ENCODE data around the gene RNF222.

DNA sequence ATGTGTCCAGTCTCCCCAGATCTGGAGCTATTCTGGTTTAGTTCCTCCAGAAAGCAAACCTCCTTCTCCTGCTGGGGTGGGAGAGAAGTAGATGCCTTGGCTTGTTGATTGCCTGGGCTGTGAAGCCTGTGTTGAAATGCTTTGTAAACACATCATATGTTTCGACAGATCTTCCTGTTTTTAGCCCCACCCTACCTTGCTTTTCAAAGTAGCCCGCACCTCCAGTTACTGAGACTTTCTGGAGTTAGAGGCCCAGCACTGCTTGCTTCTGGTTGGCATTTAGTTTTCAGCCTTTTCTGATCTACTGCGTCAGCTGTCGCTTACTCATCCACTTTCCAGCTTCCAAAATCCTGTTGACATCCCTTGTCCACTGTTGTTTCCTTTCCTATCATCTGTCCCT lies 20.2 kb upstream of the RNF222 start:
- TF ChIP-seq CTCF (conservative IDR thresholded peaks at IDR 0.05 in 1 of 2, IDR thresholded peaks at IDR 0.05 in 1 of 2; ENCODE audit: extremely low read depth in 1 of 2, insufficient read depth in 1 of 2, low read depth in 1 of 2, low read length in 2 of 2) (no peak), EZH2 (IDR thresholded peaks at IDR 0.05; ENCODE audit: borderline replicate concordance, low read length) (no peak)
